Measurements from ENCODE around the gene OR2AT4.

- TF ChIP-seq POLR2AphosphoS5 (IDR thresholded peaks at IDR 0.05; ENCODE audit: low read depth, low read length) (no peak), SIN3A (IDR thresholded peaks at IDR 0.05; ENCODE audit: borderline replicate concordance, insufficient read depth, low read length) (no peak), TAF1 (IDR thresholded peaks at IDR 0.05; ENCODE audit: borderline replicate concordance, insufficient read depth, low read length) (no peak)
These were observed 3.0 kb upstream of the OR2AT4 start for GRCh38 chr11:75099635-75100034.
